ENCODE results near the gene MGP.

DNA sequence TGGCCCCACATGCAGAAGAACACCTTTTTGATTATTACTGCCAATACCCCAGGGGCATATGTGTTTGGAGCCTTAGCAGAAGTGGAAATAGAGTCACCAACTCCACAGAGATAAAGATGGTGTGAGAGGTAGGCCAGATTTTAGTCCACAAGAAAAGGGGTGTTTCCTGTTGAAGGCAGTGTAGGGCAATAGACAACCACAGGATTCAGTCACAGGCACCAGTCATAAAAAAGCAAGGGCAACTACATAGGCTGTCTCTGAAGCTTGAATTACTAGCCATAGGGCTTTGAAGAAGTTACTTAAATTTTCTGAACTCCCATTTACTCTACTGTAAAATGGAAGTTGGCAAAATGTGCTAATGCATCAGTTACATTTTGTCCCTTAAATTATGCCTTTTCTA is 33.8 kb upstream of the MGP start:
- TF ChIP-seq, protein P1, sequence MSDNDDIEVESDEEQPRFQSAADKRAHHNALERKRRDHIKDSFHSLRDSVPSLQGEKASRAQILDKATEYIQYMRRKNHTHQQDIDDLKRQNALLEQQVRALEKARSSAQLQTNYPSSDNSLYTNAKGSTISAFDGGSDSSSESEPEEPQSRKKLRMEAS (IDR thresholded peaks at IDR 0.05; ENCODE audit: low read depth) = no peak
- TF ChIP-seq, protein P2, sequence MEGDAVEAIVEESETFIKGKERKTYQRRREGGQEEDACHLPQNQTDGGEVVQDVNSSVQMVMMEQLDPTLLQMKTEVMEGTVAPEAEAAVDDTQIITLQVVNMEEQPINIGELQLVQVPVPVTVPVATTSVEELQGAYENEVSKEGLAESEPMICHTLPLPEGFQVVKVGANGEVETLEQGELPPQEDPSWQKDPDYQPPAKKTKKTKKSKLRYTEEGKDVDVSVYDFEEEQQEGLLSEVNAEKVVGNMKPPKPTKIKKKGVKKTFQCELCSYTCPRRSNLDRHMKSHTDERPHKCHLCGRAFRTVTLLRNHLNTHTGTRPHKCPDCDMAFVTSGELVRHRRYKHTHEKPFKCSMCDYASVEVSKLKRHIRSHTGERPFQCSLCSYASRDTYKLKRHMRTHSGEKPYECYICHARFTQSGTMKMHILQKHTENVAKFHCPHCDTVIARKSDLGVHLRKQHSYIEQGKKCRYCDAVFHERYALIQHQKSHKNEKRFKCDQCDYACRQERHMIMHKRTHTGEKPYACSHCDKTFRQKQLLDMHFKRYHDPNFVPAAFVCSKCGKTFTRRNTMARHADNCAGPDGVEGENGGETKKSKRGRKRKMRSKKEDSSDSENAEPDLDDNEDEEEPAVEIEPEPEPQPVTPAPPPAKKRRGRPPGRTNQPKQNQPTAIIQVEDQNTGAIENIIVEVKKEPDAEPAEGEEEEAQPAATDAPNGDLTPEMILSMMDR (IDR thresholded peaks at IDR 0.05) = no peak

Measured in SK-N-SH (cell line).